Motor neuron (in vitro differentiated cells): ENCODE results near the gene IPO9. TPM values are rescaled to one million over a fixed set of nuclear protein-coding genes. Genes with fewer than 3 reads are reported as not detected.

Experiments
- ATAC-seq, 8 experiments: fragments of 200-7000 bp; cut with Tn5 transposase; replicated peaks in 6 of 8; 2 replicates each; pipeline ENCODE4 v1.8.0; 2021; ENCODE audit warnings: mild to moderate bottlenecking in 8 of 8, moderate library complexity in 8 of 8
- H3K27ac ChIP-seq, 2 donors: fragments of 250-450 bp; sonication (Bioruptor Pico); 2 replicates each; pipeline ENCODE4 v1.9.0; 2021; ENCODE audit warnings: antibody characterized with exemption in 2 of 2, mild to moderate bottlenecking in 2 of 2, moderate library complexity in 1 of 2
- H3K4me1 ChIP-seq, 2 donors: fragments of 250-450 bp; sonication (Bioruptor Pico); replicated peaks in 1 of 2; 2 replicates each; pipeline ENCODE4 v1.6.1; 2021; ENCODE audit warnings: antibody characterized with exemption in 2 of 2, mild to moderate bottlenecking in 2 of 2, moderate library complexity in 1 of 2
- H3K4me3 ChIP-seq, 5 donors: fragments of 250-450 bp; sonication (Bioruptor Pico); 2 replicates each; pipeline ENCODE4 v1.9.0; 2021; ENCODE audit warnings: antibody characterized with exemption in 5 of 5, mild to moderate bottlenecking in 5 of 5, moderate library complexity in 4 of 5
- WGBS, 10 experiments: fragments of 450-650 bp; shearing (Covaris generic); methylation state at CpG; one replicate each; pipeline ENCODE4 v1.0.0; 2022; 5-methylcytosine and 5-hydroxymethylcytosine counted together
- in situ Hi-C, 9 experiments: fragments of 400-800 bp; cut with MboI; loops; one replicate each; pipeline ENCODE4 v1.15.0; 2021; ENCODE audit warnings: low sequenced_read_pairs in 9 of 9, low pct_unique_long_range_greater_than_20kb in 2 of 9; ENCODE audit not compliant: unreplicated experiment in 9 of 9
- total RNA-seq, 8 experiments: library from RNA; unstranded; fragments of 300-600 nt; gene quantifications; 2 replicates each; pipeline versions ENCODE4 v1.2.3 to v1.2.4, GENCODE V29; 2022

IPO9 gene
- total RNA-seq, 8 experiments from 2014 or later, result 16.9 to 69.8 (median 46.7) TPM

- H3K4me3 ChIP-seq, result no peak overlapping the region
- in situ Hi-C loops, result loop anchor here in 5 of 9 experiments (25.0 kb wide), 3 partner anchors 113 to 263 kb away; partner anchors contain the start of genes ARL8A (in 4 of the 5), GPR37L1 (in 1 of the 5) and RNPEP (in 1 of the 5)
- H3K4me1 ChIP-seq, result no peaks in the 10 kb centered on the region
- WGBS, 10 experiments, result 100% methylated on average over 1 of the region's 1 CpG; no CpG with 5 or more reads in 8 of the 10 experiments
- H3K27ac ChIP-seq, result no peak overlapping the region
- ATAC-seq, result no peak
Measured at GRCh38 chr1:201874672-201875071, 45.7 kb downstream of the IPO9 start.

GRCh38 chr1:201876148-201876818 is 47.3 kb downstream of the IPO9 start:
- Histone ChIP-seq H3K4me3 (no peak overlapping the region), H3K27ac (no peak overlapping the region), H3K4me1 (no peaks in the 10 kb centered on the region)
- in situ Hi-C loops, result loop anchor here in 5 of 9 experiments (25.0 kb wide), 3 partner anchors 111 to 261 kb away; partner anchors contain the start of genes ARL8A (in 4 of the 5), GPR37L1 (in 1 of the 5) and RNPEP (in 1 of the 5)
- 17 to 92% (median 80%) methylated on average over 1 to 8 of the region's 8 CpGs; no CpG with 5 or more reads in 1 of the 10 experiments for WGBS, 10 experiments
- peak; percentile 24 to 78 (median 60) for ATAC-seq

- WGBS, 10 experiments, result 51 to 80% (median 77%) methylated on average over 2 to 6 of the region's 6 CpGs; no CpG with 5 or more reads in 3 of the 10 experiments
- no peaks in the 10 kb centered on the region for H3K4me1 ChIP-seq
- in situ Hi-C loops, result loop anchor here in 5 of 9 experiments (25.0 kb wide), 3 partner anchors 109 to 259 kb away; partner anchors contain the start of genes ARL8A (in 4 of the 5), GPR37L1 (in 1 of the 5) and RNPEP (in 1 of the 5)
- peak overlapping the region in 1 of 2 donors; percentile 15 for H3K27ac ChIP-seq
- no peak overlapping the region for H3K4me3 ChIP-seq
- ATAC-seq, result peak in 5 of 8 experiments; percentile 35 to 66 (median 49)
Measured at GRCh38 chr1:201877877-201878401, 49.0 kb downstream of the IPO9 start.

GRCh38 chr1:201880928-201881571 is 52.1 kb downstream of the IPO9 start:
- H3K27ac ChIP-seq, result no peak overlapping the region
- no peaks in the 10 kb centered on the region for H3K4me1 ChIP-seq
- in situ Hi-C loops, result loop anchor here in 5 of 9 experiments (25.0 kb wide), 3 partner anchors 106 to 256 kb away; partner anchors contain the start of genes ARL8A (in 4 of the 5), GPR37L1 (in 1 of the 5) and RNPEP (in 1 of the 5)
- 24 to 89% (median 76%) methylated on average over 3 to 6 of the region's 6 CpGs; no CpG with 5 or more reads in 1 of the 10 experiments for WGBS, 10 experiments
- ATAC-seq, result no peak
- H3K4me3 ChIP-seq, result no peak overlapping the region

- no peak for ATAC-seq
- Histone ChIP-seq H3K4me1 (no peaks in the 10 kb centered on the region), H3K4me3 (no peak overlapping the region), H3K27ac (no peak overlapping the region)
- WGBS, 10 experiments, result 86 to 100% (median 90%) methylated on average over 1 of the region's 1 CpG; no CpG with 5 or more reads in 6 of the 10 experiments
- in situ Hi-C loops, result loop anchor here in 5 of 9 experiments (25.0 kb wide), 3 partner anchors 106 to 256 kb away; partner anchors contain the start of genes ARL8A (in 4 of the 5), GPR37L1 (in 1 of the 5) and RNPEP (in 1 of the 5)
Measured at GRCh38 chr1:201881617-201882016, 52.7 kb downstream of the IPO9 start.

GRCh38 chr1:201882665-201883132 is 53.7 kb downstream of the IPO9 start:
- in situ Hi-C loops, result loop anchor here in 5 of 9 experiments (25.0 kb wide), 3 partner anchors 105 to 255 kb away; partner anchors contain the start of genes ARL8A (in 4 of the 5), GPR37L1 (in 1 of the 5) and RNPEP (in 1 of the 5)
- Histone ChIP-seq H3K4me3 (no peak overlapping the region), H3K4me1 (no peaks in the 10 kb centered on the region), H3K27ac (no peak overlapping the region)
- peak; percentile 35 to 81 (median 56) for ATAC-seq
- WGBS, 10 experiments, result 36 to 100% (median 82%) methylated on average over 1 to 2 of the region's 2 CpGs; no CpG with 5 or more reads in 4 of the 10 experiments

GRCh38 chr1:201883266-201883665 is 54.3 kb downstream of the IPO9 start:
- Histone ChIP-seq H3K4me1 (no peaks in the 10 kb centered on the region), H3K27ac (no peak overlapping the region), H3K4me3 (no peak overlapping the region)
- in situ Hi-C loops, result loop anchor here in 5 of 9 experiments (25.0 kb wide), 3 partner anchors 104 to 254 kb away; partner anchors contain the start of genes ARL8A (in 4 of the 5), GPR37L1 (in 1 of the 5) and RNPEP (in 1 of the 5)
- 27 to 93% (median 72%) methylated on average over 1 to 3 of the region's 3 CpGs; no CpG with 5 or more reads in 3 of the 10 experiments for WGBS, 10 experiments
- no peak for ATAC-seq

- in situ Hi-C loops, result loop anchor here in 5 of 9 experiments (25.0 kb wide), 3 partner anchors 104 to 254 kb away; partner anchors contain the start of genes ARL8A (in 4 of the 5), GPR37L1 (in 1 of the 5) and RNPEP (in 1 of the 5)
- Histone ChIP-seq H3K4me3 (no peak overlapping the region), H3K27ac (no peak overlapping the region), H3K4me1 (peaks cover 0 to 2% of the 10 kb centered on the region in 2 donors)
- 0 to 100% (median 74%) methylated on average over 2 to 7 of the region's 7 CpGs; no CpG with 5 or more reads in 2 of the 10 experiments for WGBS, 10 experiments
- ATAC-seq, result peak in 2 of 8 experiments; percentile 2 to 11
Measured at GRCh38 chr1:201883786-201884185, 54.8 kb downstream of the IPO9 start.

GRCh38 chr1:201884425-201884824 is 55.5 kb downstream of the IPO9 start:
- Histone ChIP-seq H3K4me3 (no peak overlapping the region), H3K4me1 (peaks cover 0 to 8% of the 10 kb centered on the region in 2 donors), H3K27ac (no peak overlapping the region)
- WGBS, 10 experiments, result 100% methylated on average over 1 of the region's 1 CpG; no CpG with 5 or more reads in 7 of the 10 experiments
- no peak for ATAC-seq
- in situ Hi-C loops, result loop anchor here in 5 of 9 experiments (25.0 kb wide), 3 partner anchors 103 to 253 kb away; partner anchors contain the start of genes ARL8A (in 4 of the 5), GPR37L1 (in 1 of the 5) and RNPEP (in 1 of the 5)

GRCh38 chr1:201885531-201886075 is 56.6 kb downstream of the IPO9 start:
- H3K4me1 ChIP-seq, result peaks cover 0 to 10% of the 10 kb centered on the region in 2 donors
- WGBS, 10 experiments, result 83 to 100% (median 93%) methylated on average over 2 to 5 of the region's 6 CpGs; no CpG with 5 or more reads in 5 of the 10 experiments
- no peak overlapping the region for H3K27ac ChIP-seq
- H3K4me3 ChIP-seq, result no peak overlapping the region
- peak in 3 of 8 experiments; percentile 4 to 56 (median 32) for ATAC-seq
- in situ Hi-C loops, result loop anchor here in 5 of 9 experiments (25.0 kb wide), 3 partner anchors 102 to 252 kb away; partner anchors contain the start of genes ARL8A (in 4 of the 5), GPR37L1 (in 1 of the 5) and RNPEP (in 1 of the 5)

GRCh38 chr1:201886103-201886885 is 57.3 kb downstream of the IPO9 start:
- 75 to 100% (median 90%) methylated on average over 1 to 9 of the region's 9 CpGs; no CpG with 5 or more reads in 1 of the 10 experiments for WGBS, 10 experiments
- H3K4me1 ChIP-seq, result peaks cover 0 to 10% of the 10 kb centered on the region in 2 donors
- no peak overlapping the region for H3K27ac ChIP-seq
- no peak for ATAC-seq
- H3K4me3 ChIP-seq, result no peak overlapping the region
- in situ Hi-C loops, result loop anchor here in 5 of 9 experiments (25.0 kb wide), 3 partner anchors 101 to 251 kb away; partner anchors contain the start of genes ARL8A (in 4 of the 5), GPR37L1 (in 1 of the 5) and RNPEP (in 1 of the 5)
